Astrocyte of the spinal cord (primary cell): ENCODE measurements around the gene HMGN1.
"Not testable (repeated sequence)": the region's sequence is repeated elsewhere in the genome, so short reads cannot be mapped to it uniquely, and the experiment has no call there.

Source experiments
- DNase-seq: peaks from one replicate; pipeline ENCODE4 v3.0.0; 2011; ENCODE audit warnings: low read depth, low spot score
- H3K4me3 ChIP-seq: 2 replicates; pipeline ENCODE4 v1.5.1; 2011; ENCODE audit warnings: low read depth, mild to moderate bottlenecking, low read length, moderate library complexity
- CTCF ChIP-seq: IDR thresholded peaks from 2 replicates; pipeline ENCODE4 v1.5.1; 2012; ENCODE audit warnings: low read depth, mild to moderate bottlenecking, low read length, inconsistent platforms
- in situ Hi-C: cut with HindIII; loops from 2 replicates; pipeline ENCODE4 v1.10.0; 2017; ENCODE audit warnings: low sequenced_read_pairs

HMGN1 gene

GRCh38 chr21:39379986-39380891 is 31.4 kb upstream of the HMGN1 start:
- peak overlapping the region; percentile 85 for H3K4me3 ChIP-seq
- peak; percentile 99 for DNase-seq
- no peak for TF ChIP-seq CTCF
- in situ Hi-C loops: no loop called here

DNA sequence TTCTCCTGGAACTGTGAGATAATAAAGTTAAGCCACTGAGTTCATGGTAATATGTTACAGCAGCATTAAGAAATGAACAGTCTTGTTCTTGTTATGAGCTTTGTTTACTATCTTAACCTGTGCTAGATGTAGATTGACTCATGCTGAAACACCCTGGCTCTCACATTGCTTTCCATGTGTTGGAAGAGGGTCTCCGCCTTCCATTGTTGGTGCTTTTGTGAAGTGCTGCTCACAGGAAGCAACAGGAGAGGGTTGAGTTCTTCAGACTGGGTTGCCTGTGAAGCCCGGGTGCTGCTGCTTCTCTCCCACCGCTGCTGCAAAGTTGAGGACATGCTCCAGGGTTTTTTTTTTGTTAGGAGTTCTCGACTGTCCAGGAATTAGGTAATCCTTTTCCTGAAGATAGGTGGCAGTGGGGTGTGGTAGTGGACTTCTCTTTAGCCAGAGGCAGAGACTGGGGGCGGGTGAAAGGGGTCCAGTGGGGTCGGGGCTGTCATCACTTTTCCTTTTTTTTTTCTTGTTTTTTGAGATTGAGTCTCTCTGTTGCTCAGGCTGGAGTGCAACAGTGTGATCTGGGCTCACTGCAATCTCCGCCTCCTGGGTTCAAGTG is 28.7 kb upstream of the HMGN1 start:
- no peak for DNase-seq
- H3K4me3 ChIP-seq: no peak overlapping the region
- TF ChIP-seq CTCF: no peak
- in situ Hi-C loops: no loop called here

DNA sequence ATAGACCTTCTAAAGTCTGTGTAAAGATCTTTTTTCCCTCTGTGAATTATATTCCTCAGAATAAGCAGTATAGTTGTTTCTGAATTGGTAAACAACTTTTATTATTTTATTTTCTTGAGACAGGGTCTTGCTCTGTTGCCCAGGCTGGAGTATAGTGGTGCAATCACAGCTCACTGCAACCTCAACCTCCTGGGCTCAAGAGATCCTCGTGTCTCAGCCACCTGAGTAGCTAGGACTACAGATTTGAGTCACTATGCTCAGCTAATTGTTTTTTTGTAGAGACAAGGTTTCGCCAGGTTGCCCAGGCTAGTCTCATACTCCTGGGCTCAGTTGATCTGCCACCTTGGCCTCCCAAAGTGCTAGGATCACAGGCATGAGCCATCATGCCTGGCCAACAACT is 26.6 kb upstream of the HMGN1 start:
- no peak for TF ChIP-seq CTCF
- DNase-seq: no peak
- H3K4me3 ChIP-seq: no peak overlapping the region
- in situ Hi-C loops: no loop called here

DNA sequence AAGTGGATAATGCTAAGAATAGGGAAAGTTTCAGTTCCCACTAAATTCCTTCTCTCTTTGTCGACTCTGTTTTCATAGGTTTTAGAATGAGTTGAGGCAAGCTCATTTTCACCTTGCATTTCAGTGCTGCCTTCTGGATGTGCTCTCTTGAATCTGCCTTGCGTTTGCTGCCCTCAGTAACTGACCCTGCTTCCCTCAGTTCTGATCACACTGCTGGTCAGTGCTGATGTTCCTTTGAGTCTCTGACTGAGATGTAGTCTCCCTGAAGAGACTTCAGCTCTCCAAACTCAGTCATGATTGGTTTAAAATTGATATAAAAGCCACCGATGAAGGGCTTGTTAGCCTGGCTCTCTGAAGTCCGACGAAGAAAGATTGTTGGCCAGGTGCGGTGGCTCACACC is 25.2 kb upstream of the HMGN1 start:
- DNase-seq: no peak
- TF ChIP-seq CTCF: no peak
- in situ Hi-C loops: no loop called here
- H3K4me3 ChIP-seq: no peak overlapping the region

GRCh38 chr21:39373634-39374033 is 24.7 kb upstream of the HMGN1 start:
- H3K4me3 ChIP-seq: no peak overlapping the region
- peak; percentile 46 for TF ChIP-seq CTCF
- in situ Hi-C loops: no loop called here
- DNase-seq: peak; percentile 38

DNA sequence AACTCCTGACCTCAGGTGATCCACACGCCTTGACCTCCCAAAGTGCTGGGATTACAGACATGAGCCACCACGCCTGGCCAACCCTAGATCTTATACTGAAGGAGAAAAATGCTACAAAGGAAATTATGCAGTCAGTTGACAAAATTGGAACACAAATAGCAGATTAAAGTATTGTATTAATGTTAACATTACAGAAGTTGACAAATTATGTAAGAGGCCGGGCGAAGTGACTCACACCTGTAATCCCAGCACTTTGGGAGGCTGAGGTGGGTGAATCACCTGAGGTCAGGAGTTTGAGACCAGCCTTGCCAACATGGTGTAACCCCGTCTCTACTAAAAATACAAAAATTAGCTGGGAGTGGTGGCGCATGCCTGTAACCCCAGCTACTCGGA is 21.0 kb upstream of the HMGN1 start:
- DNase-seq, H3K4me3 ChIP-seq, in situ Hi-C loops: not testable (repeated sequence)

- no peak for TF ChIP-seq CTCF
- in situ Hi-C loops: no loop called here
These were observed 18.9 kb upstream of the HMGN1 start for GRCh38 chr21:39367783-39368182.

More at GRCh38 chr21:39367783-39368182, 18.9 kb upstream of the HMGN1 start:
- no peak overlapping the region for H3K4me3 ChIP-seq
- no peak for DNase-seq
